Stimulated activated CD8-positive, alpha-beta memory T cell treated with anti-CD3 and anti-CD28 coated beads, Interleukin-12 subunit alpha, Interleukin-12 subunit beta, amount 100 ng/mL, for 24 hours (primary cell): ENCODE results near the gene CYP24A1.

Source experiments
- DNase-seq: peaks from one replicate; pipeline ENCODE4 v3.0.0-alpha.2; 2020; ENCODE audit errors: extremely low read depth

The CYP24A1 gene

DNA sequence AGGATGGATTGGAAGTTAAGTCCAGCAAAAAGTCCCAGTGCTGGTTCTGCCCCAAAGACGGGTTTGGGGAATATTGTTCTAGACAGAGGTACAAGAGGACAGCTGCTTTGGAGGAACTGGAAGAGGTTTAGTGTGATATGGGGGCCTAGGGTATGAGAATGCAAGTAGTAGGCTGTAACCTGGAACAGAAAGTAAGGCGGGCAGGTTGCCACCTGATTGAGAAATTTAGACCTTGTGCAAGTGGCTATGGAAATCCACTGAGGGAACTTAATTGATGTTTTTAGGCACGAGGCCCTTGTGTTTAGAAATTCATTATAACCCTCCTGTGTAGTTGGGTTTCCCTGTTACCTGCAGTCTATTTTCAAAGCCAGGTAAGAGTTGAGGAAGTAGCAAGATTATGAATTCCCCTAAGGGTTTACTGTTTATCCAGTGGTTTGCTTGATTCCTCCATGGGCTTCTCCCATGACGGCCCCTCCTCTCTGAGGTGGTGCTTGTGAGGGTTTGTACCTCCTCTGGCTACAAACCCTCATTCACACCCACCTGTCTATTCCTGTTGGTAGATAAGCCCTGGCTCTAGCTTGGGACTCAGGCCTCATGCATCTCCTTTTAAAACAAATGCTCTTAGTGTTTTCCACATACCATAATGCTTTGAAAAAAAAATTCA is 61.4 kb downstream of the CYP24A1 start:
- DNase-seq, result no peak

GRCh38 chr20:54111460-54111859 is 62.3 kb downstream of the CYP24A1 start:
- DNase-seq, result no peak

- no peak for DNase-seq
Observed at GRCh38 chr20:54110457-54110856, 63.3 kb downstream of the CYP24A1 start.

- no peak for DNase-seq
Observed at GRCh38 chr20:54110041-54110440, 63.7 kb downstream of the CYP24A1 start.

DNA sequence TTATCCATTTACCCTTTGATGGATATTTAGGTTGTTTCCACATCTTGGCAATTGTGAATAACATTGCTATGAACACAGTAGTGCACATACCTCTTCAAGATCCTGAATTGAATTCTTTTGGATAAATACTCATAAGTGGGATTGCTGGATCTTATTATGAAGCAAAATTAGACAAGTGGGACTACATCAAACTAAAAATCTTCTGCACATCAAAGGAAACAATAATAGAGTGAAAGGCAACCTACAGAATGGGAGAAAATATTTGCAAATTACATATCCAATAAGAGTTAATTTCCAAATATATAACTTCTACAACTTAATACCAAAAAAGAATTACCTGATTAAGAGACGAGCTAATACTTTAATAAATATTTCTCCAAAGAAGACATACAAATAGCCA is 65.0 kb downstream of the CYP24A1 start:
- no peak for DNase-seq

- no peak for DNase-seq
Observed at GRCh38 chr20:54108326-54108642, 65.5 kb downstream of the CYP24A1 start.

GRCh38 chr20:54107600-54108325 is 66.0 kb downstream of the CYP24A1 start:
- no peak for DNase-seq

- no peak for DNase-seq
Observed at GRCh38 chr20:54107181-54107580, 66.6 kb downstream of the CYP24A1 start.

DNA sequence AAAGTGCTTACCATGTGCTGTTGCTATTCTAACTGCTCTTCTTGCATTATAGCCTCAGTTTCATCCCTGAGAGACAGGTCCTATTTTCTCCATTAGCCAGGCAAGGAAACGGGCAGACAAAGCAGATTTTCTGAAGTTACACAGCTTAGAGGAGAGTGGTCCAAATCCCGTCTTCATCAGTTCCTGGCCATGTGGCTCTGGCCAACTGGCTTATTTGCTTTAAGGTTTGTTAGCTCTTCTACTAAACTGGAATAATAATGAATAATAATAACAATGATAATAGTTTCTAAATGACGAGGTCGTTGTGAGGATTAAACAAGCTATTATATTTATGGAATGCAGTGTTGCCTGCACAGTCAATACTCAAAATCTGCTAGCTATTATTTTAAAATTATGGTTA is 67.6 kb downstream of the CYP24A1 start:
- DNase-seq, result no peak

DNA sequence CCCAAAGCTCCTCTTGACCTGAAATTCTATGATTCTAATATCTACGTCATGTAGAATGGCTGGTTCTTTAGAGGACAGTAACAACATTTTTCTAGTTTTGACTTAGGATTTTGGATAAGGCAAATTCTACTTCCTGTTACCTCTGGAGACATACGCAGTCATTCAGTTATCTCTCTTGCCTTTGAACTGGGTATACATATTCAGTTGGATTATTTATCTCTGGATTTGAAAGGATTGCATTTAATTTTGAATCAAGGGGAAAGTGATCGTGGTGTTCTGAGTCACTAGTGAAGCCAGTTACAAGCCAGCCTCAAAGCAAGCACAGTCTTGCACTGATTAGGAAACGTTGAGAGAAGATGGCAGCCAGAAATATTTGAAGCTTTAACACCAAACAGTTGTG is 68.1 kb downstream of the CYP24A1 start:
- DNase-seq, result no peak

DNA sequence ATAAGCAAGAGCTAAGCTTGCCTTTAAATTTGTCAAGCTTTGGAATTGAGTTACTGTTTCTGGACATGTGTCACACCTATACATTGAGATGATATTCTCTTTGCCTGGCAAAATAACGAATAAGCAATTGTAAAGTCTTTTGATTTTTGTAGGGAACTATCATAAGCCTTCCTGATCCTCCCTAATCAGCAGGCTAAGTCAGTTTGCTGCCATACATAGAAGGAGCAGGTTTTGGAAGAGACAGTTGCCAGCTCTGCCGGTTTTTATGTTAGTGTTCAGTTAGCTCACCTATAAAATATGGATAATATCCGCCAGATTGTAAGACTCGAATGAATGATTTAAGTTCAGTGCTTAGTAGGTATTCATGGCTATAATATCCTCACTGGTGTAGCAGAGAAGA is 69.0 kb downstream of the CYP24A1 start:
- no peak for DNase-seq

DNA sequence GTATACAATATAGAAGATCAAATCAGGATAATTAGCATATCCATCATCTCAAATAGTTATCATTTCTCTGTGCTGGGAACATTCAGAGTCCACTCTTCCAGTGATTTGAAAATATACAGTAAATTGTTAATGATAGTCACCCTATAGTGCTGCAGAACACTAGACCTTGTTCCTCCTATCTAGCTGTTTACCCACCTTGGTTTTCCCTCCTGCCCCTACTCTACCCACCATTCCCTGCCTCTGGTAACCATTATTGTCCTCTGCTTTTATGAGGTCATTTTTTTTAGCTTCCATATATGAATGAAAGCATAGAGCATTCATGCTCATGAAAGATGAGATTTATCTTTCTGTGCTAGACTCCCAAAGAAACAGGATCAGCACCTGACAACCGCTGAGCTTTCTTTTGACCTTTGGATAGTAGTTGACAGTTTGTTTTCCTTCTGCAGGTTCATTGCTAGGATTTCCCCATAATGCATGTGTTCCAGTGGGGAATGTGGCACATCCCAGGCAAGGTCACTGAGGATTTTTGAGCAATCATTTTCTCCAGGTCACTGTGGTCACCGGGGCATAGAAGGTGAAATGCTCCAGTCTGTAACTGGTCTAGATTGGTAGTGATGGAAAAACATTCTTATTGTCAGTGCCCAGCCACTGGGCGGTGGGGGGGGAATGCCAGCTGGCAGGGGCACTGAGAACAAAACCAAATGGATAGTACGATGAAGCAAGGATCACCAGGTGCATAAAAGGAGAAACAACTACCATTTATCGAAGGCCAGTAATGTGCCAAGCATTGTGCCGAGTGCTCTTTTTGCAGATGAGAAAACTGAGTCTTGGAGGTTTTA is 69.8 kb downstream of the CYP24A1 start:
- DNase-seq, result no peak
